SU-DHL-6 (cell line): Measurements from ENCODE around the gene SGCG.

Experiments used
- CTCF ChIP-seq: fragments of 200-600 bp; sonication (generic); IDR thresholded peaks from one replicate; pipeline ENCODE4 v1.5.1; 2017; ENCODE audit warnings: antibody characterized with exemption, mild to moderate bottlenecking, low read length, moderate library complexity; ENCODE audit not compliant: insufficient read depth, poor library complexity, severe bottlenecking
- EZH2phosphoT487 ChIP-seq: fragments of 200-600 bp; sonication (generic), shearing (Covaris generic); conservative IDR thresholded peaks from 2 replicates; pipeline ENCODE4 v1.6.1; 2018; ENCODE audit warnings: mild to moderate bottlenecking, antibody characterized with exemption, low read length, moderate library complexity, mixed read lengths

- no peak for TF ChIP-seq CTCF
- TF ChIP-seq EZH2phosphoT487, result no peak
Measured at GRCh38 chr13:23160638-23161480, 19.9 kb upstream of the SGCG start.
